Activated CD8-positive, alpha-beta memory T cell treated with anti-CD3 and anti-CD28 coated beads, Interleukin-2, amount 50 U/mL, for 24 hours (primary cell): ENCODE results near the gene LBP.
"Not testable (repeated sequence)": the region's sequence is repeated elsewhere in the genome, so short reads cannot be mapped to it uniquely, and the experiment has no call there.

Experiments
- DNase-seq: peaks from one replicate; pipeline ENCODE4 v3.0.0-alpha.2; 2020; ENCODE audit errors: extremely low read depth

The LBP gene

DNA sequence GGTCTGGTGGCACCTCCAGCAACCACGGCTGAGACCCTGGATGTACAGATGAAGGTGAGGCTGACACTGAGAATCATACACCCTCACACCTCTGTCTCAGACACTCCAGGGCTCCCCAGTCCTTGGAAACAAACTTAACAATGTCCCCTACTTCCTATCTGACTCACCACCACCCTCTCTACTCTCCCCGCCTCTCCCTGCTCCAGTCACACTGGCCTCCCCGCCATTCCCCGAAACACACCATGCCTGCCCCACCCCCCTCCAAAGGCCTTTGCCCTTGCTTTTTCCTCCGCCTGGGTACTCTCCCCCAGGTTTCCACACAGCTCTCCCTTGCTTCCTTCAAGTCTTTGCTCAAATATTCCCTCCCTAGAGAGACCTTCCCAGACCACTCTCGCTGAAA is 26.1 kb upstream of the LBP start:
- DNase-seq = no peak

DNA sequence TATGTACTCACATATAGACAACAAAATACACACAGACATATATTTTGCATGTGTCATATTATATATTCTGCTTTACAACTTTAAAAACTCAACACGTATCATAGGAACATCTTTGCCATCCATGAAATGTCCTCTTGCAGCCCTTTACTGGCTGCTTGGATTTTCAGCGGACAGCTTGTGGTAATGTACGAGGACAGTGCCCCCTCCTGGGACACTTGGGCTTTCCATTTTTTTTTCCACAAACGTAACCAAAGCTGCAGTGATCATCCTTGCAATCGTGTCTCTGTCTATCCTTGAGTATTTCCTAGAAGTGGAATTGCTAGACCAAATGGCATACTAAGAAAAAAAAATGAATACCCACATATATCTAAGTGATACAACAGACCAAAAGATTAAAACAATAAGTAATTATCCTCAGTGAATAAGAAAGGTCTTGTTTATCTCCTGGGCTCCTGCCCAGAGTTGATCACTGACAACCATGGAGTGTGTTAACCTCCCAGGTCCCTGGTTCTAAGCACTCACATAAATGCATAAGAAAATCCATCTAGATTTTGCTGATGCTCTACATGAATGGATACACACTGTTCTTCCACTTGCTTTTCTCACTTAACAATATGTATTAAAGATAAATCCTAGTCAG is 24.2 kb upstream of the LBP start:
- no peak for DNase-seq

GRCh38 chr20:38324159-38324558 is 22.1 kb upstream of the LBP start:
- DNase-seq = no peak

GRCh38 chr20:38325167-38325566 is 21.1 kb upstream of the LBP start:
- DNase-seq = no peak

GRCh38 chr20:38325905-38326304 is 20.4 kb upstream of the LBP start:
- DNase-seq = no peak

- no peak for DNase-seq
Measured at GRCh38 chr20:38326309-38326708, 20.0 kb upstream of the LBP start.

DNA sequence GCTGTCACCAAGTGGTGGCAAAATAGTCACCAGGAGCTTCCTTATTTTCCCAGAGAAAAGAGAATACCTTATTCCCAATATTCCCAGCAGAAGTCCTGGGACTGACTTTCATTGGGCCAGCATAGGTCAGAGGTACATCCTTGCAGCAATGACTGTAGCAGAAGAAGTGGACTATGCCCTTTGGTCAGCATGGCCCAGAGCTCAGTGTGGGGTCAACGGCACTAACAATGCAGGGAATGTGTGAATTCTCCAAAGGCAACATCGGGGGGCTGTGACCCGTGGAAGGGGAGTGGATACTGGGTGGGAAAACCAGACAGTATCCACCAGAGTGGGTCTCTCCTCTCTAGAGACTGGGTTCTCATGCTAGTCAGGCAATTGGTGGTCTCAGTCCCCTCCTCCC is 15.6 kb upstream of the LBP start:
- no peak for DNase-seq

DNA sequence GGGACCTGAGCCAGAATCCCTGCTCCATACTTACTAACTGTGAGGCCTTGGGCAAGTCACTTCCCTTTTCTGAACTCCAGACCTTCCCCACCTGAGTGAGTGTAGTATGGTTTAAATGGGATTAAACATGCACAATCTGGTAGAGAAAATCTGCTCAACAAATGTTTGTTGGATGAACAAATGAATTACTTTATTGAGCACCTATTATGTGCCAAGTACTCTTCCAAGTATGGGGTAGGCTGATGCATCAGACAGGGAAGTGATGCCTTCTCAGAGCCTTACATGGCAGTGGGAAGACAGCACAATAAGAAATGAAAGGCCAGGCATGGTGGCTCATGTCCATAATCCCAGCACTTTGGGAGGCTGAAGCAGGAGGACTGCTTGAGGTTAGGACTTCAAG is 15.0 kb upstream of the LBP start:
- DNase-seq = no peak

- DNase-seq = no peak
Measured at GRCh38 chr20:38331814-38332213, 14.5 kb upstream of the LBP start.

DNA sequence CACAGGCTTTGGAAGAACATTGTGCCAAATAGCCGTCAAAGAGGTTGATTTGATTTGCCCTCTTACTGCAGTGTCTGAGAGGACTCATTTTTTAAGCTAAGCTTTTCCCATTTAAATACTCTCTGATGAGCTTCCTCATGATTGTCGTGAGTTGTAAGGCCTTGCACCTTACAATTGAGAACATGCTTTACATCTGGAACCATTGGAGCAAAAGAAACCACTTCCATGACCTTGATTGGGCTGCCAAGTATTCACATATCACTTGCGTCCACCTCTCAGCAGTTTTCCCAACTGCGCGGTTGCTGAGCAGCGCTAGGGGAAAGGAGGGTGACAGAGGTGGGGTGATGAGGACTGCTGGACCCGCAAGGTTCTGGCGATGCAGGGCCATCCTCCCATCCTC is 12.3 kb upstream of the LBP start:
- no peak for DNase-seq

GRCh38 chr20:38336726-38337125 is 9.6 kb upstream of the LBP start:
- no peak for DNase-seq

GRCh38 chr20:38337561-38338140 is 8.6 kb upstream of the LBP start:
- DNase-seq = no peak

- DNase-seq = no peak
Measured at GRCh38 chr20:38338849-38339520, 7.3 kb upstream of the LBP start.

GRCh38 chr20:38339521-38339896 is 6.8 kb upstream of the LBP start:
- DNase-seq = not testable (repeated sequence)

DNA sequence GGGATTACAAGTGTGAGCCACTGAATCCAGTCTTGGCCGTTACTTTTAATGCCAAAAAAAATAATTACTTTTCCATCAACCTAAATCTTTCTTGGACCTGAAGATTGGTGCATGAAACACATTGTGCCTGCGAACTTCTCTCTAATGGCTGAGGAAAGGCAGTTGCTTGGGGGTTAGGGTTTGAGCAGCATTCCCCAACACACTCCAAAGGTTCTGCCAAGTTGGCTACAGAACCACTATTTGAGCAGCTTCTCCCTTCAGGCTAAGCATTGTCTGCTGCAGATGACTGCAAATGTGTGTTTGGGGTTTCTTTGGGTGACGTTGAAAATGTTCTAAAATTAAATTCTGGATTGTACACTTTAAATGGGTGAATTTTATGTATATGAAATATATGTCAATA is 6.3 kb upstream of the LBP start:
- no peak for DNase-seq

- no peak for DNase-seq
Measured at GRCh38 chr20:38340693-38341092, 5.6 kb upstream of the LBP start.

- DNase-seq = no peak
Measured at GRCh38 chr20:38342216-38342615, 4.1 kb upstream of the LBP start.

DNA sequence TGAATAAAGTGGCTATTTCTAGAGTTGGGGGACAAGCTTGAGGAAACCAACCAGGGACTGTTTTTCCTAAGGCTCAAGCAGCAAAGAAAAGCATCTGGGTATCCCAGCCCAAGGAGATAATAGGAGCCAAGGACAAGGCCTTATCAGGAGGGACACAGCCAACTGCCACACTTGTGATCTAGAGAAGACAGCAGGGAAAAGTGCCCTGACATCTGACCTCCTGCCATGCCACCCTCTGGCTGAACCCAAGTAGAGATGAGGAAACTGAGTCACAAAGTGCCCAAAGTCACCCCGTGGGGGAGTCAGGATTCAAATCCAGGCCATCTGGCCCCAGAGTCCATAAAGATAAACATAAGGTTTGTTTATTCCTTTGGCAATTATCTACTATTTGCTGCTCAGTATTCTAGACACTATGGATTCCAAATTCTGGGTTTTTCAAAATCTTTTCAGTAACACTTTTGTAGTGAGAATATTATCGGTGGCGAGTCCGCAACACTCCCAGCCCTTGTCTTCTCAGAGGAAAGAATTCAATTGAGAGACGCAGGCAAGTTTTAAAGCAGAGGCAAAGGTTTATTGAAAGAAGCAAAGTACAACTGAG is 3.5 kb upstream of the LBP start:
- DNase-seq = no peak

- DNase-seq = no peak
Measured at GRCh38 chr20:38343311-38344106, 2.8 kb upstream of the LBP start.

GRCh38 chr20:38344107-38344701 is 2.1 kb upstream of the LBP start:
- DNase-seq = no peak

DNA sequence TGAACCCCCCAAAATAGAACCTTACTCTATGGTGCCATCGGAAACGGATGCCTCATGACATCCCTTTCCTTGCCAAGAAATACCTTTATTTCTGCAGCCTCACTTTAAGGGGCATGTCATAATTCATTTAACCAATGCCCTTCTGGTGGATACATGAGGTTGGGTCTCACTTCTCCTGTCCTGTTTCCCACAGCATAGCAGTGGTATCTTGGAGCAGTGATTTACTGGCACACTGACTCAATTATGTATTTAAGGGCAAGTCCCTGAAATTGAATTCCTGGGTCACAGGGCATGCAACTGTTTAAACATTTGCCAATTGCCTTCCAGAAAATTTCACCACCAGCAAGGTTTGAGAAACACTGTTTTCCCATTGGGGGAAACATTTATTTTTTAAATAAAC is 639 bp upstream of the LBP start:
- DNase-seq = no peak

DNA sequence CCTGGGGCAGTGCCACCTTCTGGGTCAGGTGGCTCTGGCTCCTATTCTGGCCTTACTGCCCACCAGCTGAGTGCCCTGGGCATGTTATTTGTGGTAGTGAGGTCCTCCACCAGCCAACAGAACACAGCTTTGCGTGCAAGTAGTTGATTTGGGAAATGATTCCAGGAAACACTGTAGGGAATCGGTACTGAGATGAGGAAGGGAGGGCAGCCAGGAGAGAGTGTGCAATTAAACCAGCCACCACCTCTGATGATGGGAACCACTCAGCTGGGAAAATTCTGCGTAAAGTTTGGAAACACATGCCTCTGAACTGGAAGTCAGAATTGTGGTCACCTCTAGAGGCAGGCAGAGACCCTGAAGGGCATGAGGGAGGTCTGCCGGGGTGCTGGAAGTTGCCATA is 459 bp downstream of the LBP start:
- DNase-seq = no peak
